Activated naive CD8-positive, alpha-beta T cell (primary cell): ENCODE data around the gene IGF2R.
A peak's percentile ranks its signal among the peaks of the same experiment; 100 is the strongest.
"Not testable (repeated sequence)": the region's sequence is repeated elsewhere in the genome, so short reads cannot be mapped to it uniquely, and the experiment has no call there.

Source experiments
- H3K27ac Mint-ChIP-seq: one replicate; pipeline ENCODE4 v1.8.0; 2021; ENCODE audit warnings: mixed read lengths
- H3K27me3 Mint-ChIP-seq: one replicate; pipeline ENCODE4 v1.8.0; 2021; ENCODE audit warnings: mixed read lengths
- H3K36me3 Mint-ChIP-seq: one replicate; pipeline ENCODE4 v1.8.0; 2021; ENCODE audit warnings: mixed read lengths
- H3K4me1 Mint-ChIP-seq: one replicate; pipeline ENCODE4 v1.8.0; 2021; ENCODE audit warnings: low read depth, mixed read lengths
- H3K4me3 Mint-ChIP-seq: one replicate; pipeline ENCODE4 v1.8.0; 2021; ENCODE audit warnings: mild to moderate bottlenecking, mixed read lengths
- H3K9me3 Mint-ChIP-seq: one replicate; pipeline ENCODE4 v1.8.0; 2021; ENCODE audit warnings: low read depth, mixed read lengths

The IGF2R gene

GRCh38 chr6:159968295-159969203, at the start of gene IGF2R:
IGF2R (plus strand) TSS chr6:159969082; CDS start chr6:159969247, 165 bp downstream.
- Mint-ChIP-seq H3K36me3 (no peaks in the 10 kb centered on the region), H3K27me3 (no peaks in the 10 kb centered on the region), H3K4me1 (peaks cover 39% of the 10 kb centered on the region), H3K9me3 (no peaks in the 10 kb centered on the region), H3K27ac (peak within 1 kb of the TSS; percentile 89), H3K4me3 (peak within 1 kb of the TSS; percentile 95)

GRCh38 chr6:159919800-159920199, 49.1 kb upstream of the IGF2R start:
- Mint-ChIP-seq H3K27me3 (peaks cover 5% of the 10 kb centered on the region), H3K4me3 (no peak overlapping the region), H3K9me3 (peaks cover 11% of the 10 kb centered on the region), H3K27ac (no peak overlapping the region), H3K36me3 (peaks cover 11% of the 10 kb centered on the region), H3K4me1 (no peaks in the 10 kb centered on the region)

- H3K4me3 Mint-ChIP-seq, H3K27ac Mint-ChIP-seq, H3K4me1 Mint-ChIP-seq, H3K27me3 Mint-ChIP-seq: not testable (repeated sequence)
- Mint-ChIP-seq H3K9me3 (peaks cover 11% of the 10 kb centered on the region), H3K36me3 (peaks cover 11% of the 10 kb centered on the region)
Measured at GRCh38 chr6:159924150-159924549, 44.7 kb upstream of the IGF2R start.

GRCh38 chr6:159926542-159927203, 42.2 kb upstream of the IGF2R start:
- Mint-ChIP-seq H3K36me3 (peaks cover 9% of the 10 kb centered on the region), H3K27ac (no peak overlapping the region), H3K4me1 (peaks cover 17% of the 10 kb centered on the region), H3K27me3 (no peaks in the 10 kb centered on the region), H3K4me3 (no peak overlapping the region), H3K9me3 (peaks cover 5% of the 10 kb centered on the region)

GRCh38 chr6:159929819-159930218, 39.1 kb upstream of the IGF2R start:
- Mint-ChIP-seq H3K27ac (peak overlapping the region; percentile 62), H3K36me3 (no peaks in the 10 kb centered on the region), H3K4me3 (no peak overlapping the region)

GRCh38 chr6:159931112-159931511, 37.8 kb upstream of the IGF2R start:
- Mint-ChIP-seq H3K4me1 (peaks cover 17% of the 10 kb centered on the region), H3K27me3 (no peaks in the 10 kb centered on the region), H3K27ac (no peak overlapping the region), H3K4me3 (no peak overlapping the region), H3K9me3 (peaks cover 4% of the 10 kb centered on the region), H3K36me3 (peaks cover 4% of the 10 kb centered on the region)

More at GRCh38 chr6:159929819-159930218, 39.1 kb upstream of the IGF2R start:
- no peaks in the 10 kb centered on the region for H3K9me3 Mint-ChIP-seq
- H3K27me3 Mint-ChIP-seq, result no peaks in the 10 kb centered on the region
- H3K4me1 Mint-ChIP-seq, result peaks cover 17% of the 10 kb centered on the region

- Mint-ChIP-seq H3K36me3 (peaks cover 4% of the 10 kb centered on the region), H3K9me3 (peaks cover 4% of the 10 kb centered on the region), H3K27ac (no peak overlapping the region), H3K27me3 (peaks cover 2% of the 10 kb centered on the region), H3K4me3 (no peak overlapping the region), H3K4me1 (peaks cover 17% of the 10 kb centered on the region)
Measured at GRCh38 chr6:159931846-159932245, 37.0 kb upstream of the IGF2R start.

- peaks cover 17% of the 10 kb centered on the region for H3K4me1 Mint-ChIP-seq
- peaks cover 4% of the 10 kb centered on the region for H3K36me3 Mint-ChIP-seq
Measured at GRCh38 chr6:159933077-159933476, 35.8 kb upstream of the IGF2R start.

GRCh38 chr6:159934181-159934580, 34.7 kb upstream of the IGF2R start:
- Mint-ChIP-seq H3K36me3 (peaks cover 4% of the 10 kb centered on the region), H3K4me1 (peaks cover 17% of the 10 kb centered on the region)

More at GRCh38 chr6:159933077-159933476, 35.8 kb upstream of the IGF2R start:
- H3K27me3 Mint-ChIP-seq, result peaks cover 2% of the 10 kb centered on the region
- no peak overlapping the region for H3K4me3 Mint-ChIP-seq
- H3K27ac Mint-ChIP-seq, result no peak overlapping the region
- peaks cover 4% of the 10 kb centered on the region for H3K9me3 Mint-ChIP-seq

GRCh38 chr6:159935065-159935464, 33.8 kb upstream of the IGF2R start:
- no peak overlapping the region for H3K27ac Mint-ChIP-seq
- peaks cover 12% of the 10 kb centered on the region for H3K4me1 Mint-ChIP-seq
- peaks cover 4% of the 10 kb centered on the region for H3K9me3 Mint-ChIP-seq
- peaks cover 2% of the 10 kb centered on the region for H3K27me3 Mint-ChIP-seq
- no peak overlapping the region for H3K4me3 Mint-ChIP-seq
- peaks cover 4% of the 10 kb centered on the region for H3K36me3 Mint-ChIP-seq

More at GRCh38 chr6:159934181-159934580, 34.7 kb upstream of the IGF2R start:
- H3K27ac Mint-ChIP-seq, result no peak overlapping the region
- no peak overlapping the region for H3K4me3 Mint-ChIP-seq
- peaks cover 2% of the 10 kb centered on the region for H3K27me3 Mint-ChIP-seq
- peaks cover 4% of the 10 kb centered on the region for H3K9me3 Mint-ChIP-seq

GRCh38 chr6:159935633-159936032, 33.2 kb upstream of the IGF2R start:
- H3K36me3 Mint-ChIP-seq, result peaks cover 4% of the 10 kb centered on the region
- no peak overlapping the region for H3K27ac Mint-ChIP-seq
- H3K4me1 Mint-ChIP-seq, result peaks cover 6% of the 10 kb centered on the region
- no peak overlapping the region for H3K4me3 Mint-ChIP-seq
- H3K27me3 Mint-ChIP-seq, result peaks cover 2% of the 10 kb centered on the region
- H3K9me3 Mint-ChIP-seq, result peaks cover 4% of the 10 kb centered on the region

GRCh38 chr6:159939591-159940016, 29.3 kb upstream of the IGF2R start:
- Mint-ChIP-seq H3K4me1 (peaks cover 2% of the 10 kb centered on the region), H3K27ac (no peak overlapping the region), H3K27me3 (peaks cover 2% of the 10 kb centered on the region), H3K36me3 (peaks cover 8% of the 10 kb centered on the region), H3K4me3 (no peak overlapping the region), H3K9me3 (peaks cover 9% of the 10 kb centered on the region)

GRCh38 chr6:159941286-159942113, 27.4 kb upstream of the IGF2R start:
- Mint-ChIP-seq H3K9me3 (peaks cover 7% of the 10 kb centered on the region), H3K4me1 (peaks cover 2% of the 10 kb centered on the region), H3K36me3 (peaks cover 6% of the 10 kb centered on the region), H3K4me3 (no peak overlapping the region), H3K27ac (no peak overlapping the region), H3K27me3 (no peaks in the 10 kb centered on the region)

GRCh38 chr6:159943101-159943632, 25.7 kb upstream of the IGF2R start:
- Mint-ChIP-seq H3K36me3 (peaks cover 6% of the 10 kb centered on the region), H3K27ac (no peak overlapping the region), H3K4me1 (peaks cover 2% of the 10 kb centered on the region), H3K27me3 (no peaks in the 10 kb centered on the region), H3K4me3 (no peak overlapping the region), H3K9me3 (peaks cover 7% of the 10 kb centered on the region)
